ENCODE measurements around the gene SLC22A14. TPM values are rescaled to one million over a fixed set of nuclear protein-coding genes. Genes with fewer than 3 reads are reported as not detected.

Gene SLC22A14
- total RNA-seq, 1 experiment from 2014 or later: 0.13 TPM

GRCh38 chr3:38359038-38359437 lies 76.9 kb downstream of the SLC22A14 start:
- POLR2A ChIA-PET: no interaction called here
- Histone ChIP-seq H3K4me3 (ENCODE audit: low read depth in 2 of 2, low read length in 2 of 2) (no peak overlapping the region), H3K36me3 (ENCODE audit: control insufficient read depth, insufficient read depth, low read length) (no peaks in the 10 kb centered on the region), H3K27me3 (ENCODE audit: control insufficient read depth, insufficient read depth, low read length) (no peaks in the 10 kb centered on the region), H3K9me3 (ENCODE audit: control insufficient read depth, insufficient read depth, low read depth, low read length) (no peaks in the 10 kb centered on the region), H3K27ac (ENCODE audit: low read length) (no peak overlapping the region), H3K4me1 (ENCODE audit: control insufficient read depth, insufficient read depth, low read length) (no peaks in the 10 kb centered on the region)
- TF ChIP-seq POLR2AphosphoS5 (IDR thresholded peaks at IDR 0.05; ENCODE audit: low read depth, low read length) (no peak), SIN3A (IDR thresholded peaks at IDR 0.05; ENCODE audit: borderline replicate concordance, insufficient read depth, low read depth, low read length) (no peak), CTCF (IDR thresholded peaks at IDR 0.05) (no peak), TCF7L2 (IDR thresholded peaks at IDR 0.05; ENCODE audit: low read depth, low read length) (no peak), REST (IDR thresholded peaks at IDR 0.05; ENCODE audit: insufficient read depth in 1 of 2, low read depth in 2 of 2, low read length in 1 of 2) (no peak)
- CTCF ChIA-PET: no interaction called here
- no TSS peak for BruUV-seq (replicated peaks)
- in situ Hi-C loops (cut with HindIII; ENCODE audit: low pct_unique_long_range_greater_than_20kb, low sequenced_read_pairs): no loop called here
- ATAC-seq: no peak
- intact Hi-C loops (cut with micrococcal nuclease; ENCODE audit: unreplicated experiment): no loop called here
- no peak for DNase-seq (ENCODE audit: low read depth, low spot score)

- Histone ChIP-seq H3K9me3 (ENCODE audit: control insufficient read depth, insufficient read depth, low read depth, low read length) (no peaks in the 10 kb centered on the region), H3K4me3 (ENCODE audit: low read depth in 2 of 2, low read length in 2 of 2) (no peak overlapping the region), H3K36me3 (ENCODE audit: control insufficient read depth, insufficient read depth, low read length) (no peaks in the 10 kb centered on the region), H3K27ac (ENCODE audit: low read length) (no peak overlapping the region), H3K27me3 (ENCODE audit: control insufficient read depth, insufficient read depth, low read length) (no peaks in the 10 kb centered on the region), H3K4me1 (ENCODE audit: control insufficient read depth, insufficient read depth, low read length) (no peaks in the 10 kb centered on the region)
- TF ChIP-seq REST (IDR thresholded peaks at IDR 0.05; ENCODE audit: insufficient read depth in 1 of 2, low read depth in 2 of 2, low read length in 1 of 2) (no peak), TCF7L2 (IDR thresholded peaks at IDR 0.05; ENCODE audit: low read depth, low read length) (no peak), POLR2AphosphoS5 (IDR thresholded peaks at IDR 0.05; ENCODE audit: low read depth, low read length) (no peak), CTCF (IDR thresholded peaks at IDR 0.05) (no peak), SIN3A (IDR thresholded peaks at IDR 0.05; ENCODE audit: borderline replicate concordance, insufficient read depth, low read depth, low read length) (no peak)
- intact Hi-C loops (cut with micrococcal nuclease; ENCODE audit: unreplicated experiment) (no loop called here), in situ Hi-C loops (cut with HindIII; ENCODE audit: low pct_unique_long_range_greater_than_20kb, low sequenced_read_pairs) (no loop called here)
- ChIA-PET POLR2A (no interaction called here), CTCF (no interaction called here)
- BruUV-seq (replicated peaks): no TSS peak
- ATAC-seq: no peak
- DNase-seq (ENCODE audit: low read depth, low spot score): no peak
Measured at GRCh38 chr3:38360345-38360744, 78.3 kb downstream of the SLC22A14 start.

Measured in Panc1 (cell line).